ENCODE data around the gene LY6G6D.

DNA sequence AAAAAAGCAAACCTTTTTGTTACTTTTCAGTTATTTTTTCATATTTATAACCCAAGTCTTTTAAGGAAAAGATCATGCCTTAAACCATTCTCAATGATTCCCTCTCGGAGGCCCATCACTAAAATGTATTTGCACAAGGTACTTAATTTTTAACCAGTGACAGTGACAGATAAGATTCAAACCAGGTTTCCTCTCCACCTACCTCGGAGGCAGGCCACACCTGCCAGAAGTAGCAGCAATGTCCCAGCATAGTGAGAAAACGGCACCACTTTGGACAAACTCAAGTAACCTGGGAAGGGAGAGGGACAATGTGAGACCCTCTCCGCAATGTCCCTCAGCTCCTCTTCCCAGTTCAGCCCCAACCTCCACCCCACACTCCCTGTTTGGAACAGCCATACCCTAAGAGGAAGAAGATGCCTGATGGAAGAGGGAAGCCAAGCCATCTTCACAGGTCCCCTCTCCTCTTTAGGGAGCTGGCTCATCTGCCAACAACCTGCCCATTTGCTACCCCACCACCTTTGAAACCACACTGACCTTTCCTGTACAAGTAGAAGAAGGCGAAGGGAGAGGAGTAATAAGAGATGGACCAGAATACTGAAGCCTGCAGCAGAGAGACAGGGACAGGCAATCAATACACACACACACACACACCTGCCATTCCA, 14.3 kb upstream of the LY6G6D start:
- TF ChIP-seq, protein P1, sequence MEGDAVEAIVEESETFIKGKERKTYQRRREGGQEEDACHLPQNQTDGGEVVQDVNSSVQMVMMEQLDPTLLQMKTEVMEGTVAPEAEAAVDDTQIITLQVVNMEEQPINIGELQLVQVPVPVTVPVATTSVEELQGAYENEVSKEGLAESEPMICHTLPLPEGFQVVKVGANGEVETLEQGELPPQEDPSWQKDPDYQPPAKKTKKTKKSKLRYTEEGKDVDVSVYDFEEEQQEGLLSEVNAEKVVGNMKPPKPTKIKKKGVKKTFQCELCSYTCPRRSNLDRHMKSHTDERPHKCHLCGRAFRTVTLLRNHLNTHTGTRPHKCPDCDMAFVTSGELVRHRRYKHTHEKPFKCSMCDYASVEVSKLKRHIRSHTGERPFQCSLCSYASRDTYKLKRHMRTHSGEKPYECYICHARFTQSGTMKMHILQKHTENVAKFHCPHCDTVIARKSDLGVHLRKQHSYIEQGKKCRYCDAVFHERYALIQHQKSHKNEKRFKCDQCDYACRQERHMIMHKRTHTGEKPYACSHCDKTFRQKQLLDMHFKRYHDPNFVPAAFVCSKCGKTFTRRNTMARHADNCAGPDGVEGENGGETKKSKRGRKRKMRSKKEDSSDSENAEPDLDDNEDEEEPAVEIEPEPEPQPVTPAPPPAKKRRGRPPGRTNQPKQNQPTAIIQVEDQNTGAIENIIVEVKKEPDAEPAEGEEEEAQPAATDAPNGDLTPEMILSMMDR (IDR thresholded peaks at IDR 0.05), result no peak
- TF ChIP-seq POLR2AphosphoS5 (IDR thresholded peaks at IDR 0.05) (no peak), POLR2A (IDR thresholded peaks at IDR 0.05) (no peak)
